GM12801 (cell line): ENCODE results near the gene SMAD5.

Experiments used
- CTCF ChIP-seq: IDR thresholded peaks from one replicate; pipeline ENCODE4 v1.5.1; 2011; ENCODE audit warnings: control low read depth; ENCODE audit not compliant: insufficient read length; ENCODE audit errors: extremely low read depth

Gene SMAD5

GRCh38 chr5:136182618-136183017, 50.0 kb downstream of the SMAD5 start:
- no peak for TF ChIP-seq CTCF

DNA sequence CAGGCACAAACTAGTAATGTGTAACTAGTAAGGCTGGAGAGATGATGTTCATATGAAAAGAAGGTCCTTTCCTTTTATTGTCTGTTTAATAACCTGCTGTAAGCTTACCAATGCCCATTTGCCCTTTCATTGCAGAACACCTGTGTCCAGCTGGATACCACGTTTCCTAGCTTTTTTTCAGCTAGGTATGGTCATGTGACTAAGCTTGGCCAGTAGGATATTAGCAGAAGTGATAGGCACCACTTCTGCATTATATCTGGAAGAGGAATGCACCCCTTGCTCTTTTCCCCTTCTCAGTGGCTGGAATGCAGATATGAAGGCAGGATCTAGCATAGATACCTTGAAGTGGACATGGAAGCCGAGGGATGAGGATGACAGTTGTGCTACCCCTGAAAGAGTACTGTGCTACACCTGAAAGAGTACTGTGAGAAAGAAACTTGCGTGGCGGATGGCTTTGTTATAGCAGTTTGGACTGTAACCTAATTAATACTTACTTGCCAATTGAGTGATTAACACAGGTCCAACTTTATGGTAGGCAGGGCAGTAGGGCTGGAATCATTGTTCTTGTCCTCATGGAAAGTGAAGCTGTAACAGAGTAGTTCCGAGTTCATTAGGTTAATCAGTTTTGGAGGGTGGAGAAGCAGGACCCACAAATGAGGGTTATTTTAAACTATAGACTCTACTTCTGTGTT, 53.5 kb downstream of the SMAD5 start:
- no peak for TF ChIP-seq CTCF

GRCh38 chr5:136186796-136187195, 54.2 kb downstream of the SMAD5 start:
- no peak for TF ChIP-seq CTCF

DNA sequence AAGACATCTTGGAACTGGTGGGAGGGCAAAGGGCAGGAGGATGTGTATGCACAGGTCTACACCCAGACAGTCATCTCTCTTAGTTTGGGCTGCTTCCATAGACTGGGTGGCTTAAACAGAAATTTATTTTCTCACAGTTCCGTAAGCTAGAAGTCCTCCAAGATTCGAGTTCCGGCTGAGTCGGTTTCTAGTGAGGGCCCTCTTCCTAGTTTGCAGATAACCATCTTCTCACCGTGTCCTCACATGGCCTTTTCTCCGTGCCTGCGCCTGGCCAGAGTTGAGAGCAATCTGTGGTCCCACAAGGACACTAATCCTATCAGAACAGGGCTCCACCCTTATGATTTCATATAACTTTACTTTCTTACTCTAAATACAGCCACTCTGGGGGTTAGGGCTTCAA, 56.2 kb downstream of the SMAD5 start:
- no peak for TF ChIP-seq CTCF

GRCh38 chr5:136190091-136190720, 57.6 kb downstream of the SMAD5 start:
- TF ChIP-seq CTCF = no peak

DNA sequence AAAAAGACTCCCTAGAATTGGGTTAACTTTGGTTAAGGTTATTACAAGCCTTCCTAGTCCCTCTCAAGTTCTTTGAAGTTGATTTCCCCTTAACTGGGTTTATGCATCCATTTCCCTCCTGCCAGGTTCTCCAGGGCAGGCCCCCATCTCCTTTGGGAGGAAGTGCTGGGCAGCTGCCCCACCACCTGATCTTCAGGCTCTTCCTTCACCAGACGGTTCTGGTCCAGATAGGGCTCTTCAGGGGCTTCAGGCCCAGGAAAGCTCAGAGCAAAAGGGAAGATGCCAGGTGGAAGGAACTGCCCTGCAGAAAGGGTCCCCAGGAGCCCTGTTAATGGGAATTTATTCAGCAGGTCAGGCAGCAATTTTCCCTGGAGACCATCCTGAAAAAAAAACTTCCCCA, 58.3 kb downstream of the SMAD5 start:
- no peak for TF ChIP-seq CTCF

DNA sequence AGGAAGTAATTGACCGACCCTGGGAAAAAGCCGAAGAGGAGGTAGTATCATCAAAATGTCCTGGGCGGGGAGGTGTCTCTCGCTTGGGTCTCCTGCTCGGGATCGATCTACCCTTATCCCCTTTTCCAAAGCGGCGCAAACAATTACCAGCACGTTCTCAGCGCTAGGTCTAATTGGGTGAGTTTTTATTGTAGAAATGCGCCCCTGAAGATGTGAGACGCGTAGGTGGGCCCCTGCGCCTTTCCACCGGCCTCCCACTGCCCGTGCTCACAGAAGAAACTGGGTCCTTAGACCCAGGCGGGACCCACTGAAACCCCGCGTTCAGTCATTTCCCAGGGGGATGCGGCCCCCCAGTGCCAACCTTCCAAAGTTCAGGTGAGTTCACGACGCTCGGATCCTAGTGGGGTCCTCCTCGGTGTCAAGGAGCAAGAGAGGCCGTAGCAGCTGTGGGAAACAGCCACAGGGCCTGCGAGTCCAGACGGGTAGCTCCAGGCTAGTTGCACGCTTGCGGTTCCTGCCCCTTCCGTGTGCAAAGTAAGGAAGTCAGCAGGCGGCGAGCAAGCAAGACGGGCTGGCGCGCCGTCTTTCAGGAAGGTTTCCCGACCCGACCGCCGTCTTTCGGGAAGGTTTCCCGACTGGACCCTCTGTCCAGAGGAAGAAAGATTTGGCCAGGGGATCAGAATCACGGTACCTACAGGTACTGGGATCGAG, 58.8 kb downstream of the SMAD5 start:
- no peak for TF ChIP-seq CTCF
